Measurements from ENCODE around the gene ZNF821. TPM values are rescaled to one million over a fixed set of nuclear protein-coding genes. Genes with fewer than 3 reads are reported as not detected.

ZNF821 gene
- total RNA-seq, 6 donors from 2014 or later, result 5.9 to 32.5 (median 7.4) TPM

GRCh38 chr16:71882505-71883167, 1.3 kb downstream of the ZNF821 start:
- DNase-seq (peak in 1 of 2 donors; percentile 63), ATAC-seq (ENCODE audit: low FRiP score in 2 of 2) (peak; percentile 73 to 86)
- H3K4me1 ChIP-seq, result peaks cover 13 to 40% (median 28%) of the 10 kb centered on the region in 4 donors
- TF ChIP-seq CTCF (IDR thresholded peaks at IDR 0.05), result peak; percentile 82 to 97 (median 87)
- TF ChIP-seq POLR2A (IDR thresholded peaks at IDR 0.05), result no peak
- 5 to 9% methylated on average over 9 of the region's 9 CpGs for WGBS, 2 donors
- peak overlapping the region; percentile 70 to 97 (median 91) for H3K4me3 ChIP-seq
- no peaks in the 10 kb centered on the region for H3K27me3 ChIP-seq
- no peaks in the 10 kb centered on the region for H3K9me3 ChIP-seq
- peak overlapping the region; percentile 88 to 96 (median 92) for H3K27ac ChIP-seq
- peaks cover 0 to 27% (median 5%) of the 10 kb centered on the region in 4 donors for H3K36me3 ChIP-seq

- ATAC-seq (ENCODE audit: low FRiP score in 2 of 2), result no peak
- no peak for TF ChIP-seq POLR2A (IDR thresholded peaks at IDR 0.05)
- TF ChIP-seq EP300 (IDR thresholded peaks at IDR 0.05), result no peak
- no peak for TF ChIP-seq POLR2AphosphoS5 (IDR thresholded peaks at IDR 0.05)
- TF ChIP-seq CTCF (IDR thresholded peaks at IDR 0.05), result no peak
- Histone ChIP-seq H3K9me3 (no peaks in the 10 kb centered on the region), H3K27ac (no peak overlapping the region), H3K27me3 (no peaks in the 10 kb centered on the region), H3K4me3 (no peak overlapping the region), H3K36me3 (peaks cover 0 to 44% (median 10%) of the 10 kb centered on the region in 4 donors), H3K4me1 (peaks cover 13 to 37% (median 27%) of the 10 kb centered on the region in 4 donors)
- DNase-seq, result no peak
- WGBS, 2 donors, result 51 to 70% methylated on average over 4 of the region's 4 CpGs
Observed at GRCh38 chr16:71880176-71880575, 3.8 kb downstream of the ZNF821 start.

GRCh38 chr16:71878911-71879310, 5.1 kb downstream of the ZNF821 start:
- Histone ChIP-seq H3K27ac (no peak overlapping the region), H3K27me3 (no peaks in the 10 kb centered on the region), H3K9me3 (no peaks in the 10 kb centered on the region), H3K4me1 (peaks cover 9 to 30% (median 20%) of the 10 kb centered on the region in 4 donors), H3K4me3 (no peak overlapping the region), H3K36me3 (peaks cover 0 to 52% (median 11%) of the 10 kb centered on the region in 4 donors)
- DNase-seq (no peak), ATAC-seq (ENCODE audit: low FRiP score in 2 of 2) (no peak)
- TF ChIP-seq POLR2AphosphoS5 (IDR thresholded peaks at IDR 0.05), result no peak
- TF ChIP-seq EP300 (IDR thresholded peaks at IDR 0.05), result no peak
- no peak for TF ChIP-seq CTCF (IDR thresholded peaks at IDR 0.05)
- TF ChIP-seq POLR2A (IDR thresholded peaks at IDR 0.05), result no peak
- 65 to 79% methylated on average over 4 of the region's 4 CpGs for WGBS, 2 donors

GRCh38 chr16:71873199-71873598, 10.8 kb downstream of the ZNF821 start:
- WGBS, 2 donors, result 84 to 91% methylated on average over 4 of the region's 4 CpGs
- Histone ChIP-seq H3K27me3 (no peaks in the 10 kb centered on the region), H3K4me3 (no peak overlapping the region), H3K27ac (no peak overlapping the region), H3K36me3 (peaks cover 0 to 43% (median 6%) of the 10 kb centered on the region in 4 donors), H3K9me3 (no peaks in the 10 kb centered on the region), H3K4me1 (no peaks in the 10 kb centered on the region)
- DNase-seq, result no peak
- no peak for ATAC-seq (ENCODE audit: low FRiP score in 2 of 2)
- TF ChIP-seq CTCF (IDR thresholded peaks at IDR 0.05), result no peak
- TF ChIP-seq POLR2A (IDR thresholded peaks at IDR 0.05), result no peak
- TF ChIP-seq EP300 (IDR thresholded peaks at IDR 0.05), result no peak

GRCh38 chr16:71870818-71871217, 13.2 kb downstream of the ZNF821 start:
- TF ChIP-seq CTCF (IDR thresholded peaks at IDR 0.05) (no peak), POLR2AphosphoS5 (IDR thresholded peaks at IDR 0.05) (no peak), POLR2A (IDR thresholded peaks at IDR 0.05) (no peak), EP300 (IDR thresholded peaks at IDR 0.05) (no peak)
- Histone ChIP-seq H3K4me3 (no peak overlapping the region), H3K9me3 (no peaks in the 10 kb centered on the region), H3K27ac (no peak overlapping the region), H3K27me3 (no peaks in the 10 kb centered on the region), H3K36me3 (peaks cover 0 to 44% (median 4%) of the 10 kb centered on the region in 4 donors), H3K4me1 (no peaks in the 10 kb centered on the region)
- ATAC-seq (ENCODE audit: low FRiP score in 2 of 2), result no peak
- no peak for DNase-seq
- 93 to 96% methylated on average over 2 of the region's 2 CpGs for WGBS, 2 donors
